T47D (cell line): ENCODE measurements around the gene BBS1.
A peak's percentile ranks its signal among the peaks of the same experiment; 100 is the strongest.

Source experiments
- DNase-seq, 2 experiments: peaks; one replicate each; pipeline versions ENCODE4 v3.0.0 to v3.0.0-alpha.2; 2011 to 2012; ENCODE audit warnings: low read depth in 1 of 2, low spot score in 1 of 2
- JUND ChIP-seq: IDR thresholded peaks from 2 replicates; pipeline ENCODE4 v1.6.1; 2012; ENCODE audit warnings: low read depth
- in situ Hi-C: cut with HindIII; loops from 2 replicates; pipeline ENCODE4 v1.10.0; 2016; ENCODE audit warnings: low sequenced_read_pairs, low pct_unique_long_range_greater_than_20kb

The BBS1 gene

DNA sequence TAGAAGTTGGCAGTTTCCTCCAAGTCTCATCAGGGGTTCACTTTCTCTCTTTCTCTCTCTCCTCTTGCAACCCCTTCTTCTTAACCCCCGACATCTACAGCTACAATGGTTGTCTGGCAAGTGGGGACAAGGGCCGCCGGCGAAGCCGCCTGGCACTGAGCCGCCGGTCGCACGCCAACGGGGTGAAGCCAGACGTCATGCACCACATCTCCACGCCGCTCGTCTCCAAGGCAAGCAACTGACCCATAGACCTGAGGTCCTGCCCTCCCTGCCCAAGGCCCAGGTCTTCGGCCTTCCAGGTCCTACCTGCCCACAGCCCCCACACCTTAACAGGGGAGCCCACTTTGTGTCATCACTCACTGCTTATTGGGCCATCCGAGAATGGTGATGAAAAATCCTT, 39.3 kb upstream of the BBS1 start:
- no peak for TF ChIP-seq JUND
- no peak for DNase-seq
- in situ Hi-C loops, result no loop called here

DNA sequence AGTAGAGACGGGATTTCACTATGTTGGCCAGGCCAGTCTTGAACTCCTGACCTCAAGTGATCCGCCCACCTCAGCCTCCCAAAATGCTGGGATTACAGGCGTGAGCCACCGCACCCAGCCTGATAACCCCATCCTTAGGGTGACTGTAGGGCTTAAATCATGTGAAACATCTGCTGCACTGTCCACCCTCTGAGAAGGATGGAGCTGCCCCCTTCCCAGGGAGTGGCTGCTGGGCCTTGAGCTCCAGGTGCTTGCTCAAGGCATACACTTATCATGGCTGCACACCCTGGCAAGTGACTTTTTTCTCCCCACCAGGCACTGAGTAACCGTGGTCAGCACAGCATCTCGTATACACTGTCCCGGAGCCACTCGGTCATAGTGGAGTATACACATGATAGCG, 38.4 kb upstream of the BBS1 start:
- in situ Hi-C loops, result no loop called here
- DNase-seq, result no peak
- TF ChIP-seq JUND, result no peak

GRCh38 chr11:66473167-66473566, 37.3 kb upstream of the BBS1 start:
- in situ Hi-C loops, result no loop called here

GRCh38 chr11:66473608-66474515, 36.6 kb upstream of the BBS1 start:
- DNase-seq, result no peak
- TF ChIP-seq JUND, result no peak
- in situ Hi-C loops, result no loop called here

More at GRCh38 chr11:66473167-66473566, 37.3 kb upstream of the BBS1 start:
- DNase-seq, result no peak
- TF ChIP-seq JUND, result no peak

- in situ Hi-C loops, result no loop called here
- no peak for TF ChIP-seq JUND
Observed at GRCh38 chr11:66475349-66476172, 34.9 kb upstream of the BBS1 start.

DNA sequence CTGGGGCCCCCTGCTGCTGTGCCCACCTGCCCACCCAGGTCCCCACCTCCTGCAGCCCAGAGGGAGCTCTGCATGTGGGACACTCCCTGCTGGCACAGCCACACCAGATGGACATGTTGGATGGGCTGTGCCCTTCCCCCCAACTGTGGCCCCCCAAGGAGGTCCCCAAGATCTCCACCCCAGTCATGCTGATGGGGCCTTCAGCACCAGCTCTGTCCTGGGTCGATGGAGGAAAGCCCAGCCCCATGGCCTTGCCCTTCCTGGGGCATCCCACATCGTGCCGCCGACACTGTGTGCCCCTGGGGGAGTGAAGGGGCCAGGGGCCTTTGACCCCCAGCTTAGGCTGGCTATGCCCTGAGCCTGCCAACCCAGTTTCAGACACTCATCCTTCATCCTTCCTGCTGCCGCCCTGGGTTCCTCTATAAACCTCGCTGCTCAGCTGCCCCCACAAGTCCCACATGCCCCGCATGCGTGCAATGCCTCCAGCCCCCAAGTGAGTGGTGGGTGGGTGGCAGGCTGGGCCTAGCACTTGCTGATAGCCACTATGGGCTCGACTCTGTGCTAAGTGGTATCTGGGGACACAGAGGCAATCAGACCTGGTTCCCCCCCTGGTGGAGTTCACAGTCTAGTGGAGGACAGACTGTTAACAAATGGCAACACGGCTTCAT, 34.1 kb upstream of the BBS1 start:
- in situ Hi-C loops, result no loop called here
- no peak for TF ChIP-seq JUND
- no peak for DNase-seq

More at GRCh38 chr11:66475349-66476172, 34.9 kb upstream of the BBS1 start:
- no peak for DNase-seq

GRCh38 chr11:66476841-66477251, 33.6 kb upstream of the BBS1 start:
- TF ChIP-seq JUND, result no peak
- no peak for DNase-seq
- in situ Hi-C loops, result no loop called here

DNA sequence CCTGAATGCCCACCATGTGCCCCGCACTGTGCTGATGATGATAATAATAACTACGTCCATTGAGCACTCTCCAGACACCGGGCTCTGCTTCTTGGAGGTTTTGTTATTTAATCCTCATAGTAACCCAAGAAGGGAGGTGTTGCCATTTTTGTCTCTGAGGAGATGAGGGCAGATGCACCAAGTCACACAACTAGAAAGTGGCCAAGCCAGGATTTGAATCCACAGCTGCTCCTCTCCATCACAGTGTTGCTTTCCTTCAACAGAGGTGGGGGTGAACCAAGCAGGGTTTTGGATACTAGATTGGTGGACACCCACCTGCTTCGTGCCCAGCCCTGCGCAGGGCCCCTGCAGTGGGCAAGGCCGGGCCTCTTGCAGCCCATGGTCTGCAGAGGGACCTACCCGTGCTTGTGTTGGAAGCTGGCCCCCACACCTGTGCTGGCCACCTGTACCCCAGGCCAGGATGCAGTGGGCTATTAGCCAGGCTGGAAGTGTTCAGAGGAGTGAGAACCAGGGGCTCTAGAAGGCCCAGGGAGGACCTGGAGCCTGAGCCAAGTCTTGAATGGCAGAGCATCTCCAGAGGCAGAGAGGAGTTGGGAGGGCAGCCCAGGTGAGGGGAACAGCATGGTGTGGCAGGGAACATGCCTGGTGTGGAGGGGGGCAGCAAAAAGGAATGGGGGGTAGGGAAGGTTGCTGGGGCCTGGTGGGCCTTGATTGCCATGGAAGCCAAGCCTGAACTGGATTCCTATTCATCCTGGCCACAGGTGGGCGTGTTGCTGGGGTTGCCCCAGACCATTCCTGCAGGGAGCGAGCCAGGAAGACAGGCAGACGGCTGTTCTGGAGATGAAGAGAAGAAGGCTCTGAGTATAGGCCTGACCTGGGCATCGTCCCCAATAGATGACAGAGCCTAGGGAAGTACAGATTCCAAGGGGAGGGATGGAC, 32.9 kb upstream of the BBS1 start:
- in situ Hi-C loops, result no loop called here
- DNase-seq, result no peak
- TF ChIP-seq JUND, result no peak

DNA sequence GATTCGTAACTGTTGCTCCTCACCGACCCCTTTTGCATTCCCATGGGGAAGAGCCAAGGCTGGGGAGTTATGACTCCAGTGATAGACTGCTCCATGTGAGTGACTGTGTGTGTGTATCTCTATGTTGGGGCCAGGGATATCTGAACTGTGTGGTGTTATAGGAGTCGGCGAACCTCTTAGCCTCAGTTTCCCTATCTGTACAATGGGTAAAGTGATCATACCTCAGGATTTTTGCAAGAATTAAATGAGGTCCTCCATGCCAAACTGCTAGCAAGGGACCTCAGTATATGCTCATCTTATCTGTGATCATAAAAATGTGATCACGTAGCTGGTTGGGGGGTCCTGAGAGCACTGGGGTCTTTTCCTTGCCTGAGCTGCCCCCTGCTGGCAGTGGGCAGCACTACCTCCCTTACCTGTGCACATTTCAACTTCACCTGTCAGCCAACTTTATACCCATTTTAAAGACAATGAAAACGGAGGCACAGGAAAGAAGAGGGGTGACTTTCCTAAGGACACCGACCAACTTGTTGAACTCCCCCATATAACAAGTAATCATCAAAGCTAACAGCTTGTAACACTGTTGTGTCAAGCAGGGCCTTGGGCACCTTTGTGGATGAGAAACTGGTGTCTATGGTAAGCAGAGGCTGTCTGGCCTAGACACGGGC, 31.6 kb upstream of the BBS1 start:
- in situ Hi-C loops, result no loop called here
- peak; percentile 44 to 56 for DNase-seq
- TF ChIP-seq JUND, result no peak

DNA sequence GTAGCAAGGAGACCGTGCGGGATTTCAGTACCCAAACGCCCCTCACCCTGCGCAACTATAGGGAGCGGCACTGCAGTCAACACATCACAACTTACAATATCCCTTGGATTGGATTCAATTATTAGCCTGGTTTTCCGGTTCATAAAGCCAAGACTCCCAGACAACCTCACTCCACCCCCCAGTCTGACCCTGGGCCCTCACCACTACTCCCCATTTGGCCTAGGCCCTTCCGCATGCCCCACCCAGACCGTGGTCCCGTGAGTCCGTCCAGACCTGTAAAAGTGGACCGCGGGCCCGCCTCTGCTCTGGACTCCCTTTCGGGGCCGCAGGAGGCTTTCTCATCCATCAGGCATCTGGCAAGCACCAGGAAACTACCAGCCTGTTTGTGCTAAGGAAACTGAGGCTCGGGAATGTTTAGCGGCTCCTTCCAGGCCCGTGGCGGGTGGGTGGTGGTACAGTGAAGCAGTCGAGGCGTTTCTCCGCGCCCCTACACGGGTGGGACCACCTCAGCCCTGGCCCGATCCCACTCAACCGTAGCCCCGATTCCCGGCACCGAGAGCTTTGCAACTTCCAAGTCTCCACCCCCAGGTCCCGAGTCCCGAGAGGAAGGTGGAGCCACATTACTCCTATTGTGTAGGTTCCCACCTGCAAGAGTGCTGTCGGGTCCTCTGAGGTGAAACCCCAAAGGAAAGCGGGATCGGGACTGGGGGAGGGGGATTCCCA, 30.9 kb upstream of the BBS1 start:
- in situ Hi-C loops, result no loop called here
- peak; percentile 48 to 91 for DNase-seq
- TF ChIP-seq JUND, result no peak
